ENCODE results near the gene NCAPD3. TPM values are rescaled to one million over a fixed set of nuclear protein-coding genes. Genes with fewer than 3 reads are reported as not detected.

Gene NCAPD3
- total RNA-seq, 1 experiment from 2014 or later: 78.2 TPM

DNA sequence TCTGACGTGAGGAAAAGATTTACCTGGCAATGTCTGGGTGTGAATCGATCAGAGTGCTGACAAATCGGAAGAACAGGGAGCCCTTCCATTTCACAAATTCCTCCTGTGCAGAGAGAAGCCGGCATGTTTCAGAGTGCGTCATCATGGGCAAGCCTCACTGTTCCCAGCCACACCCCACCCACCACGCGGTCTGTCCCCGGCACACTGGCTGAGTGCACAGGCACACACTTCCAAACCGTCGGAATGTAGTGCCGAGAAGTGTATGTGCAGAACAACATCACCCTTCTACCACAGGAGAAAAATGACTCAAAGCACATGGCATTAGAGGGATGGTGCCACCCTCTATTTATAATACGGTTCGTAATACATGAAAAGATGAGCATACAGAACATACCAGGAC lies 47.5 kb downstream of the NCAPD3 start:
- Mint-ChIP-seq H3K4me3 (ENCODE audit: low read depth, unreplicated experiment) (no peak overlapping the region), H3K27ac (ENCODE audit: unreplicated experiment) (no peak overlapping the region), H3K4me1 (ENCODE audit: low read depth, unreplicated experiment) (no peaks in the 10 kb centered on the region), H3K27me3 (ENCODE audit: unreplicated experiment) (no peaks in the 10 kb centered on the region), H3K36me3 (ENCODE audit: insufficient read depth, unreplicated experiment) (peaks cover 25% of the 10 kb centered on the region), H3K9me3 (ENCODE audit: low read depth, unreplicated experiment) (no peaks in the 10 kb centered on the region)
- BruUV-seq (replicated peaks): no TSS peak
- TF ChIP-seq, protein P1, sequence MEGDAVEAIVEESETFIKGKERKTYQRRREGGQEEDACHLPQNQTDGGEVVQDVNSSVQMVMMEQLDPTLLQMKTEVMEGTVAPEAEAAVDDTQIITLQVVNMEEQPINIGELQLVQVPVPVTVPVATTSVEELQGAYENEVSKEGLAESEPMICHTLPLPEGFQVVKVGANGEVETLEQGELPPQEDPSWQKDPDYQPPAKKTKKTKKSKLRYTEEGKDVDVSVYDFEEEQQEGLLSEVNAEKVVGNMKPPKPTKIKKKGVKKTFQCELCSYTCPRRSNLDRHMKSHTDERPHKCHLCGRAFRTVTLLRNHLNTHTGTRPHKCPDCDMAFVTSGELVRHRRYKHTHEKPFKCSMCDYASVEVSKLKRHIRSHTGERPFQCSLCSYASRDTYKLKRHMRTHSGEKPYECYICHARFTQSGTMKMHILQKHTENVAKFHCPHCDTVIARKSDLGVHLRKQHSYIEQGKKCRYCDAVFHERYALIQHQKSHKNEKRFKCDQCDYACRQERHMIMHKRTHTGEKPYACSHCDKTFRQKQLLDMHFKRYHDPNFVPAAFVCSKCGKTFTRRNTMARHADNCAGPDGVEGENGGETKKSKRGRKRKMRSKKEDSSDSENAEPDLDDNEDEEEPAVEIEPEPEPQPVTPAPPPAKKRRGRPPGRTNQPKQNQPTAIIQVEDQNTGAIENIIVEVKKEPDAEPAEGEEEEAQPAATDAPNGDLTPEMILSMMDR (IDR thresholded peaks at IDR 0.05; ENCODE audit: unreplicated experiment): no peak
- no peak for DNase-seq
- CTCF ChIA-PET: no interaction called here
- intact Hi-C loops (cut with micrococcal nuclease; ENCODE audit: unreplicated experiment): no loop called here

DNA sequence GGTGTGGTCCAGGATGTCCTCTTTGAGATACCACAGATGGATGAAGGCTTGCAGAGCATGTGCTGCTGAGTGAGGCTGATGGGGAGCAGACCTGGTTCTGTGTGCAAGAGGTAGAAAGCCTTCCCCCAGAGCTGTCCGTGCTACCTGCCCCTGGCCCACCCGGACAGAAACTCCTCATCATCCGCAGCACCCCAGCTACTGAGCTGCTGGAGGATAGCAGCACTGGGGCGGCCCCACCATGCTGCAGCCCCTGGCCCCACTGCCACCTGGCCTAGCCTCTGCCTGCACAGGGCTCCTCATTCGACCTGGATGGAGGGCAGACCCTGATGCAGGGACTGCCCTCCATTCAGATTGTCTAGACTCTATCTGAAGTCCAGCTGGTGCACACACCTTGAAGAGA lies 50.5 kb downstream of the NCAPD3 start:
- DNase-seq: no peak

DNA sequence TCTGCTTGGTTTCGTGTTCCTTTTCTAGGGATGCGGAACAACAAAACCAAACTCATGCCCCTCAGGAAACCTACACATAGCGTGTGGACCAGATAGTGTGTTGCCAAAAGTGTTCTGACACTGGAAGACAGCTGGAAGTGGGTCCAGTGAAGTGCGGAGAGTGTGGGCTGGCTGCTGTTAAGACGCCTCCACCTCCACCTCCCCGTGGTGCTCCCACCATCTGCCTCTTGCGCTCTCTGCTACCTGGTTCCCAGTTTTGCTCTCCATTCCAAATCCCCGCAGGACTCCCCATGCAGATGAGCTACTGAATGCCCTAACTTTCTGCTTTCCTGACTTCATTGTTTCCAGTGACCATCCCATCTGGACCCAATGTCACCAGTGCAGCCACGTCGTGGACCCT lies 51.8 kb downstream of the NCAPD3 start:
- H3K4me3 Mint-ChIP-seq (ENCODE audit: low read depth, unreplicated experiment): no peak overlapping the region
- no peaks in the 10 kb centered on the region for H3K27me3 Mint-ChIP-seq (ENCODE audit: unreplicated experiment)
- no peak for DNase-seq
- no TSS peak for BruUV-seq (replicated peaks)
- intact Hi-C loops (cut with micrococcal nuclease; ENCODE audit: unreplicated experiment): no loop called here
- no peaks in the 10 kb centered on the region for H3K9me3 Mint-ChIP-seq (ENCODE audit: low read depth, unreplicated experiment)
- TF ChIP-seq, protein P1 (IDR thresholded peaks at IDR 0.05; ENCODE audit: unreplicated experiment): no peak
- no peak overlapping the region for H3K27ac Mint-ChIP-seq (ENCODE audit: unreplicated experiment)
- CTCF ChIA-PET: no interaction called here
- H3K36me3 Mint-ChIP-seq (ENCODE audit: insufficient read depth, unreplicated experiment): peaks cover 30% of the 10 kb centered on the region
- H3K4me1 Mint-ChIP-seq (ENCODE audit: low read depth, unreplicated experiment): no peaks in the 10 kb centered on the region

More for the DNA sequence above, 50.5 kb downstream of the NCAPD3 start:
- TF ChIP-seq, protein P1 (IDR thresholded peaks at IDR 0.05; ENCODE audit: unreplicated experiment): no peak
- CTCF ChIA-PET: no interaction called here
- Mint-ChIP-seq H3K9me3 (ENCODE audit: low read depth, unreplicated experiment) (no peaks in the 10 kb centered on the region), H3K27ac (ENCODE audit: unreplicated experiment) (no peak overlapping the region), H3K27me3 (ENCODE audit: unreplicated experiment) (no peaks in the 10 kb centered on the region), H3K4me3 (ENCODE audit: low read depth, unreplicated experiment) (no peak overlapping the region), H3K36me3 (ENCODE audit: insufficient read depth, unreplicated experiment) (peaks cover 25% of the 10 kb centered on the region), H3K4me1 (ENCODE audit: low read depth, unreplicated experiment) (no peaks in the 10 kb centered on the region)
- no TSS peak for BruUV-seq (replicated peaks)
- intact Hi-C loops (cut with micrococcal nuclease; ENCODE audit: unreplicated experiment): no loop called here

DNA sequence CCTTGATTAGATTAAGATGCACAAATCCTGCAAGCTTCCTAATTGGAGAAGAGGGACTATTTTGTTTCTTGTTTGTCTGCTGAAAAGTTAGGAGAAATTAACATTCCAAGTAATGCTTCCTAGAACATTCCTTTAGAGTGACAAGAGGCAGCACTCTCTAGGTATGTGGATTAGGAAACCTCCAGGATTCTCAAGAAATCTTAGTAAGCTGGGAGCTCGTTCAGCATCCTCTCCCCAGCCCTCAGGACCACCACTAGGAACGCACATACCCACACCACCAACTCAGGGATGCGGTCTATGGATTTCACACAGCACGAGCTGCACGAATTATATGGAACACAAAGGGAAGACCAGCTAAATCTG lies 52.9 kb downstream of the NCAPD3 start:
- Mint-ChIP-seq H3K4me1 (ENCODE audit: low read depth, unreplicated experiment) (no peaks in the 10 kb centered on the region), H3K9me3 (ENCODE audit: low read depth, unreplicated experiment) (no peaks in the 10 kb centered on the region), H3K27me3 (ENCODE audit: unreplicated experiment) (no peaks in the 10 kb centered on the region), H3K36me3 (ENCODE audit: insufficient read depth, unreplicated experiment) (peaks cover 25% of the 10 kb centered on the region), H3K4me3 (ENCODE audit: low read depth, unreplicated experiment) (no peak overlapping the region), H3K27ac (ENCODE audit: unreplicated experiment) (no peak overlapping the region)
- no peak for DNase-seq
- CTCF ChIA-PET: no interaction called here
- BruUV-seq (replicated peaks): no TSS peak
- TF ChIP-seq, protein P1 (IDR thresholded peaks at IDR 0.05; ENCODE audit: unreplicated experiment): no peak
- intact Hi-C loops (cut with micrococcal nuclease; ENCODE audit: unreplicated experiment): no loop called here

All from Calu3 (cell line).